GM19467 (cell line): ENCODE results near the gene MYH10.

Experiments
- ATAC-seq: cut with Tn5 transposase; IDR thresholded peaks from one replicate; pipeline ENCODE4 v1.9.1; 2021; ENCODE audit warnings: mild to moderate bottlenecking, moderate library complexity; ENCODE audit not compliant: unreplicated experiment

MYH10 gene

DNA sequence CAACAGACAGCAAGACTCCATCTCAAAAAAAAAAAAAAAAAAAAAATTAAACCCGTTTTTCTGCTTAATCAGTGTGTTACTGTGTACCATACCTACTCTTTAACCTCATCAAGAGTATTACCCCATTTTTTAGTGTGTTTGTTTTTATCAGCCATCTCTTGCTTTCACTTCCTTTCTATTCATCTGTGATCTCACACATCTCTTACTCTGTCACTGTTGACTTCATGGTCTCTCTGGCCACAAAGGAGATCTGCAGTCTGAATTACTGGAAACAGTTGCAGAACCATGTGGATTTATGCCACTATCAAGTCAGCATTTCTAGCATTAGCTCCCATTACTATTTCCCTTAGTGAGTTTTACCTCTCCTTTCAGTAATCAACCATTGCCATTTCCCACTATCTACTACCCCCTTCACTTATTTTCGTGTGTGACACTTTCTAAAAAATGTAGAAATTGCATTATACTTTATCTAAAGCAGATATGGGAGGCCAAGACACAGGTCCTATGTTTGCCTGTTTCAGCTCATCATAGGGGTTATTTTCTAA is 174.8 kb downstream of the MYH10 start:
- ATAC-seq: no peak

DNA sequence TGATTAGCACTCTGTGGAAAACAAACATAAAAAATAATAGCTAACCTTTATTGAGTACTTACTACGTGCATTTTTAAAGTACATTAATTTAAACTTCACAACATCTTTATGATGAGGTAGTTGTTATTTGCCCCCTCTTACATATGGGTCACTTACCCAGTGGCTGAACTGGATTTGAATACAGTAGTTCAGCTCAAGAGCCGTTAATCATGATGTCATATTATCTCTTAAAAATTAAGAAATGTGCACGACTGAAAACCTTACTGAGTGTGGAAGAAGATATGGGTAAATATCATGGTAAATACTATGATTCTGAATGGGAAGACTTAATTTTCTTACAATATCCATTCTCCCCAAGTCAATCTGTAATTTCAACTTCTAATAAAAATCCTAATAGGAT is 177.2 kb downstream of the MYH10 start:
- ATAC-seq: no peak

DNA sequence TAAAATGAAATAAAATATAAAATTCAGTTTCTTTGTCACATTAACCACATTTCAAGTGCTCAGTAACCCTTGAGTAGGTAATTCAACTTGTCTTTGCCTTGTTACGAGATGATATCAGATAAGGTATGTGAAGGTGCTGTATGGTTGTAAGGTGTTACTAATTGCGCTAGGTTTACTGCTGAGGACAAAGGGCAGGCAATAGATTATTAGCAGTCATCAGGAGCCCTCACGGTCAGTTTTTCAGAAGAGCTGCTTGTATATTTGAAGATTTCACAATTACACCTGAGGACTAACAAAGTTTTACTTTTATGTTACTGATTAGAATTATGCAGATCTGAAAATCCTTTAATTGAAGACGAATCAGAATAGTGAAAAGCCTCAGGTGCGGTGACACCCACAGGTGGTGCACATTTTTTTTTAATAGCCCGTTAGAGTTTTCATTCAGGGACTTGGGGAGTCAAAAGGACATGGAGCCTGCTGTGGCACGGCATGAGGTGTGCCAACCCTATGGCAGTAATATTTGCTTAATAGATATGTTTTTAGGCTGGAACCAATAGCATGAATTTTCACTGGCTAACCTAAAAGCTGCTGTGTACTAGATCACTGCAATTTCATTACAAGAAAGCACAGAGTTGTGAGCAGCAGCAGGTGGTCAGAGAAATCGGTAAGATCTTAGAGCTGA is 178.5 kb downstream of the MYH10 start:
- ATAC-seq: no peak

DNA sequence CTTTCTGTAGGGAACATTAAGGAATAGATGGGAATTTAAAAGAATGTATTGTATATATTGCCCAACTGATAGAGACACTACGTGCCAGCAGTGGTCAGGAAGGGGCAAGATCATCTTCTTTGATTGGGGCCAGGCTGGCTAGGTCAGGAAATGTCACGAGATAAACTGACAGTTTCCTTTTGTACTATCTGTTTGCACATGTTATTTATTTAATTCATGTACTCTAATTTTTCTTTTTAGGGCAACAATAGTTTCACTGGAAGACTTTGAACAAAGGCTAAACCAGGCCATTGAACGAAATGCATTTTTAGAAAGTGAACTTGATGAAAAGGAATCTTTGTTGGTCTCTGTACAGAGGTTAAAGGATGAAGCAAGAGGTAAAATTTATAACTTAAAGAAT is 182.2 kb downstream of the MYH10 start:
- ATAC-seq: no peak

DNA sequence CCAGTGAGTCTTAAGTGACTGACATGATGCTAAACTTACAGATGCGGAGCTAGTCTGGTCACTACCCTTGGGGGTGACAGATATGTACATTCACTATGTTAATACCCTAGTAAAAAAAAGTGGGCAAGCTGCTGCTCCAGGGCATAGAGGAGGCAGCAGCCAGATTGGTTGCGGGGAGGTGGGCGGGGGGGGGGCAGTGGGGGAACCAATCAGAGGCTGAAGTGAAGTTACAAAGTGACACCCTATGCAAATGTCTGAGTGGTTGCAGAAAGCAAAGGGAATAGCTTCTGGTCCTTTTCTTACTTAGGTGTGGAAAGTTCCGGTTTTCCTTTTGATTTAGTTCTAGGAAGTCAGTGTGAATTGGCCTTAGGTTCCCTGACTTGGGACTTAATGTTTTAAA is 182.7 kb downstream of the MYH10 start:
- ATAC-seq: no peak

DNA sequence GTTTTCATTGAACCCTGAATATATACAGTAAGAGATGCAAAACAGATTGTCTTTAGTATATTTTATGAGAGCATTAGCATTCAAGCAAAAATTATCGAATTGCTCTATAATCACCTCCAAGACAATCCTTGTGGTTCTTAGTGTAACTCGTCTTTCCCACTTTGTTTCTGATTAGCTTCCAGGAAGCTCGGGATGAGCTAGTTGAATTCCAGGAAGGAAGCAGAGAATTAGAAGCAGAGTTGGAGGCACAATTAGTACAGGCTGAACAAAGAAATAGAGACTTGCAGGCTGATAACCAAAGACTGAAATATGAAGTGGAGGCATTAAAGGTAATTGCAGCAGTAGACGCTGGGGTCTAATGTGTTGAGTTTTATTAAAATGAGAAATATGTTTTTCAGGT is 185.0 kb downstream of the MYH10 start:
- ATAC-seq: no peak

DNA sequence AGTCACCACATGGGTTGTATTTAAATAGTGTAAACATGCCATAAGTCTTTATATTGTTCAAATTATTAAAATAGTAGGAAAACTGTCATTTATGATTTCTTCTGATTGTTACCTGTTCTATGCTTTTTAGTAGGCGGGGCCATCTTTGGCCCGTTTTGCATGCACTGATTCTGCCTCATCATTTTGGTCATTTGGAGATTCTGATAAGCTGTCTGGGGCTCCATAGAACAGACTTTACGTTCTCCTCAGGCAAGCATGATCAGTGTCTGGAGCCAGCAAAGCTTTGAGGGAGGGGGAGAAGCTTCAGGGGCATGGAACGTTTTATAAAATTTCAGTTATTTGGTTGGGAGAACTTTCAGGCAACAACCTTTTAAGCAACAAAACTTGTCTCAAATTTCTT is 186.0 kb downstream of the MYH10 start:
- ATAC-seq: no peak

DNA sequence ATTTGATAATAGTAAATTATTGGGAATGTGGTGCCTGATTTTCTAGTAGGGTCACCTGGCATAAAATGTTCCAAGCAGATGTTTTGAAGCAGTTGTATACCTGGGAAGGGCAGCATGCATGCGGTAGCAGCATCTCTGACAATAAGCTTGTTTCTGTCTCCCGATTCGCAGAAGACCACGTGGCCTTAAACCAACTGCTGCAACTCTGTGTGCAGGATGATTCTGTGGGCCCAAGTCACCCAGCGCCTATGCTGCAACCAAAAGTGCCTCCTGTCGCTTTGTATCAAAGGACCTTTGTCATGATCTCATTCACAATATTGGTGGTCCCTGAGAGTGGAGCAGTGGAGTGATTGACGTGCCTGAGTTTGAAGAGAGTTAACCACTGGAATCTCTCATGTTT is 186.8 kb downstream of the MYH10 start:
- ATAC-seq: no peak

DNA sequence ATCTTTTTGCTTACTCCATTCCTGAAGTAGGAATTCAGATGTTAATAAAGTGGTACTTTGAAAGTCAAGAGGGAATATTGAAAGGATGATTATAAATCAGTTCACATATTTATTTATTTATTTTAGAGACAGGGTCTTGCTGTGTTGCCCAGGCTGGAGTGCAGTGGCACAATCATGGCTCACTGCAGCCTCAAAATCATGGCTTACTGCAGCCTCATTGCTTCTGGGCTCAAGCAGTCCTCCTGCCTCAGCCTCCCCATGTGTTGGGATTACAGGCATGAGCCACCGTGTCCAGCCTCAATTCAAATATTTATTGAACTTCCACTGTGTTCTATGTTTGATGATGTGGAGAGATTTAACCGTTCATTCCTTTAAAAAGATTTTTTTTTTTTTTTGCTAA is 188.2 kb downstream of the MYH10 start:
- ATAC-seq: no peak

DNA sequence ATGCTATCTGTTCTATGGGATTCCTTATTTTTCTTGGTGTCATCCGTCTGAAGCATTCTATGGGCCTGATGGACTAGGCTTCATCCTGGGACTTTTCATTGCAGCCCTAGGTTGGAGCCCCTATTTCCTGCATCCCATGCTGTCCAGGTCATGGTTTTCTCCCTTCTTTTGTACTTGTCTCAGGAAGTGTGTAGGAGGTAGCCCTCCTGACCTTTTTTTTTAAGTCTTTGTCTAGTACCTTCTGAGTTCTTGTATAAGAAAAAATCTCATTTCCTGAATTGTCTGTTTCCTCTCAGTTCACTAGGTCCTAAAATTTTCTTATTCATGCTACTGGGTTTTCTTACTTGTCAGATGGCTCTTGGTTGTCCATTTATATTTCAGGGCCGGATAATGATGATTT is 188.8 kb downstream of the MYH10 start:
- ATAC-seq: no peak

DNA sequence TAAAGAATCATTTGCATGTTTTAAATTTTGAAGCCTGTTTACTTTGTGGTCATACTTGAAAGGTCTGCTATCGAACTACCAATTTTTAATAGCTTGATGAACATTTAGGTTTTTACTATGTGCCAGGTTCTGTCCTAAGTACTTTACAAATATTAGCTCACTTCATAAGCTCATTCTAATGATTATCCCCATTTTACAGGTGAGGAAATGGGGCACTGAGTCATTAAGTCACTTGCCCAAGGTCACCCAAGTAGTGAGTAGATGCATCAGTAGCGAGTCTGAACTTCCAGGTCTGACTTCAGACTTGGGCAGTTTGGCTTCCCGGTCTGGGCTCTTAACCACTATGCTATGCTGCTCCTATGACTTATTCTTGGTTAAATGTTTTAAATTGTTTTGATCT is 190.8 kb downstream of the MYH10 start:
- ATAC-seq: no peak

DNA sequence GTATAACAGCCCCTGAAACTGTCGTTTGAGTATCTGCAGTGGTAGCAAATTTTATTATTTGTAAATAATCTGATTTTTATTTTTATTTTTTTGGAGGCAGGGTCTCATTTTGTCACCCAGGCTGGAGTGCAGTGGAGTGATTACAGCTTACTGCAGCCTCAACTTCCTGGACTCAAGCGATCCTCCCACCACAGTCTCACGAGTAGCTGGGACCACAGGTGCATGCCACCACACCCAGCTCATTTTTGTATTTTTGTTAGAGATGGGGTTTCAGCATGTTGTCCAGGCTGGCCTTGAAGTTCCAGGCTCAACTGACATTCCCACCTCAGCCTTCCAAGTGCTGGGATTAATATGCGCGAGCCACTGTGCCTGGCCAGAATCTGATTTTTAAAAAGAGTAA is 192.1 kb downstream of the MYH10 start:
- ATAC-seq: no peak

DNA sequence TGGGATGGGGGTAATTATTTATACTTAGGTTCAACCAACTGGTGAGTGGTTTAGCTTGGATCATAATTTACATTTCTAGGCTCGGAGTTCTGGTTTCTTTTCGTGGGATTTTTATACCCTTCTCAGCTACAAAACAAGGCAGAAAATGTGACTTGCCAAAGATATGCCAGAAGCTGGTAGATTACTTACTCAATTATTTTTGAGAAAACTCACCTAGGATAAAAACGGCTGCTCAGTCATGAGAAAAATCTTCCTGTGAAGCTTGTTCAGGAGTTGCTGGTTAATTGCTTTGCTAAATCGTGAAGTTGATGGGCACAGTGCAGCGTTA is 193.7 kb downstream of the MYH10 start:
- no peak for ATAC-seq

DNA sequence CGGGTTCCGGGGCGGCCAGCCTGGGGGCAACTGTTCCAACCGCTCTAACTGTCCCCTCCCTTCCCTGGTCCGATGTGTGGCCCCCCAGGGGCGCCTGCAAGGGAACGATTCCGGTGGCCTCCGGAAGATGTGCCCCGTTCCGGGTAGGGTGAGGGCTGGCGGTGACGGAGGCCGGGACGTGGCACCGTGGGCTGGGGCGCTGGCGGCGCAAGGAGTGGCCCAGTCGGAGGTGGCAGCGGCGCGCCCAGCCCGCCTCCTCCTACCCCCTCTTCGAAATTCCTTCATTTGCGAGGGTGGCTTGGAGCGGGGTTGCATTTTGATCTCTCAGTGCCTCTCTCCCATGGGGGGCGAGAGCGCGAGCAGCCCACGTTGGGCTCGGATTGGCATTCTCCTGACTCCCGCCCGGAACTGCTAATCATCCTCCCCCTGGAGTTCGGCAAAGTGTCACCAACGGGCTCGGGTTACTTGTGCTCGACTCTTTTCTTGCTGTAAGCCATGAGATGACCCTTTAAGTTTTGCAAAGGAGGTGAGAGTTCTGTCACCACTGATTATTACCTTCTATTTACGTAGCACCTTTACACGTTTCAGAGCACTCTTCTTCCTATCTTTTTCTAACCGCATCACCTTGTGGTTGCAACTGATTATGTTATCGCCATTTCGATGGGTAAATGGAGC is 194.2 kb downstream of the MYH10 start:
- peak; percentile 41 for ATAC-seq

DNA sequence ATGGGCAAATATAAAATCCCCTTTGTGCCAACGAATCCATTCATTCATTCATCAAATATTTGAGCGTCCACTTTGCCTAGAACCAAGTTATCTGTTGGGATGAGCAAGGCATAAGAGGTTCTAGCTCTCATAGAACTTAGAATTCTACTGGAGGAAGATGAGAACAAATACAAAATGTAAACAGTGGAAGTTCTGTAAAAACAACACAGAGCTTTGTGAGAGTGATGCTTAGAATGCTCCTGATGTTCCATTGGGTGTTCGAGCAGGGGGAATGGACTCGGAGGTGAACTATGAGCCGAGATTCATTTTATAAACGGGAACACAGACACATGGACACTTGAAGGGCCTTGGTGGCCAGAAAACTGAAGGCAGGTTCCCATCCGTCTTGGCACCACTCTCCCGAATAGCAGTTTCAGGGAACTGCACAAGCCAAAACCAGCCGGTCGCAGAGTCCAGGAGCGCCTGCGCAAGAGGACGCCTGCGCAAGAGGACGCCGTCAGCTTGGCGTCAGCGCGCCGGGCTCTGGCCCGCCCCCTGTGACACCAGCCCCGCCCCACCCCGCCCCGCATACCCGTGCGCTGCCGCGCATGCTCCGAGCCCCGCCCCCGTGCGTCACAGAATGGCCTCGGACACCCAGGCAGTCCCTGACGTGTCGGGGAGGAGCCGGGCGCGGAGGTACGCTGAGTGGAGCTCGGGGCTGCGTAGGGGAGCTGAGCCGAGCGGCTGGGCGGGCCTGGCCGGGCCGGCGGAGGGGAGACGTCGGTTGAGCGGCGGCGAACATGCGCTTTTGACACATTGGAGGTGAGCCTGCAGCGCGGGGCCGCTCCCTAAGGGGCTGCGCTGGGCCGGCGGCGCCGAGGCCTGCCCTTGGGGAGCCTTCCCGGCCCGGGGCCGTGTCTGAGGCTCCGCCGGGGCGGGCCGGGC is 195.0 kb downstream of the MYH10 start, which contains the start of gene NDEL1:
Gene NDEL1 (plus strand): TSS at position 640 of the 924 bp plus-strand sequence. CDS start 8,388 bp downstream, outside the sequence.
- ATAC-seq: peak; percentile 94

DNA sequence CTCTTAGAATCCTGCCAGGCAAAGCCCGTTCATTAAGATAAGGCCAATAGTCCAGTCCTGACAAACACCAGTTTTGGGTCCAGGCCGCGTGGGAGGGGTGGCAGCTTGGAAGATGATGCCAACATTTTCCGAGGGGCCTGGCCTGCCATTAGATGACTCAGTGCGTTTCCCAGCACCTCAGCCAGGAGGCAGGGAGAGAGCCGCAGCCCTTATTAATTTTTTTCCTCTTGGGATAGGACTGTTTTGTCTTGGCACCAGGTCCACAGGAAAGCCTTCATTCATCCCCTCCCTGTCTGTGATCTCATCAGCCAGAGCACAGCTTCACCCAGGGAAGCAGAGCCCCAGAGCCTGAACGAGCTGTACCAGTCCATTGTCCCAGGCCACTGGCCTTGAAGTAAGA is 199.6 kb downstream of the MYH10 start:
- no peak for ATAC-seq

DNA sequence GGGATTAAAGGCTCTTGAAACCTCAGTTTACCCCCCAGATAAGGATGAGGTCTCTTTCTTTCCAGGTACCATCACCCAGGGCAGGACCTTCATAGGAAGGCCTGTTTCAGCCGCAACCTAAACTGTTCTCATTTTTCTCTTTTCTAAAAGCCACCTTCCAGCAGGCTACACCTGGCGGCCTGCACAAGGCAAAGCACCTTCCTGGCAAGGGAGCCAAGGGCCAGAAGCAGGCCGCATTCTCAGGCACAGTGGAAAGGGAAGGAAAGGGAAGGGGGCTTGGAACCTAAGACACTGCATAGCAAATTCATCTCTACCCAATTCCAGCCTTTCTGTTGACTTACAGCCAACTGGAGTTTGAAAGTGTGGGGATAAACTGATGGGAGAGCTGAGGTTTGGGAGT is 203.7 kb downstream of the MYH10 start:
- no peak for ATAC-seq

DNA sequence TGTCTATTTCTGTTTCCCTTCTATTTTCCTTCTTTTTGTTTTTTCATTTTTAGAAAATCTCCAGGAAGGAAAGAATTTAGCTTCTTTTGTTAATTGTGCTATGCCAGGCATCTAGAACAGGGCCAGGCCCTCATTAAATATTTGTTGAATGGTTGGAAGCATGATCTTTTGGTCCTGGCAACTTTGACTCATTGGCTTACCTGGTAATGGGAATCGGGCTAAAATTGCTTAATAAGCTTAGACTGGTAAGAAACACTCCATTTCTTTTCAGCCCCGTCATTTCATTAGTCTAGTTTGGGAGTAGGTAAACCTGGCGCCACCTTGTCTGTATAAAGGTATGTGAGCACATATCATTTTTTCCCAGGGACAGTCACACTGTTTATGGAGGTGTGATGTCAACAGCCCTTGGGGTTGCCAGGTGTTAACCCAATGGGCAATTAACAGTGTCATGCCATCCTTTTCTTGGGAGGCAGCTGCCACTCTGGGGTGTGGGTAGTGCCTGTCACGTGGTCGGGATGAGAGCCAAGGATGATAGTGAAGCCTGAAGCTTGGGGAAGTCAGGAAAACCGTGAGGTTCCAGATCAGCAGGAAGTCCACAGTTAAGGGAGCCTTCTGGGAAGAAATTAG is 204.3 kb downstream of the MYH10 start:
- no peak for ATAC-seq
